ENCODE measurements around the gene POU2AF1.

DNA sequence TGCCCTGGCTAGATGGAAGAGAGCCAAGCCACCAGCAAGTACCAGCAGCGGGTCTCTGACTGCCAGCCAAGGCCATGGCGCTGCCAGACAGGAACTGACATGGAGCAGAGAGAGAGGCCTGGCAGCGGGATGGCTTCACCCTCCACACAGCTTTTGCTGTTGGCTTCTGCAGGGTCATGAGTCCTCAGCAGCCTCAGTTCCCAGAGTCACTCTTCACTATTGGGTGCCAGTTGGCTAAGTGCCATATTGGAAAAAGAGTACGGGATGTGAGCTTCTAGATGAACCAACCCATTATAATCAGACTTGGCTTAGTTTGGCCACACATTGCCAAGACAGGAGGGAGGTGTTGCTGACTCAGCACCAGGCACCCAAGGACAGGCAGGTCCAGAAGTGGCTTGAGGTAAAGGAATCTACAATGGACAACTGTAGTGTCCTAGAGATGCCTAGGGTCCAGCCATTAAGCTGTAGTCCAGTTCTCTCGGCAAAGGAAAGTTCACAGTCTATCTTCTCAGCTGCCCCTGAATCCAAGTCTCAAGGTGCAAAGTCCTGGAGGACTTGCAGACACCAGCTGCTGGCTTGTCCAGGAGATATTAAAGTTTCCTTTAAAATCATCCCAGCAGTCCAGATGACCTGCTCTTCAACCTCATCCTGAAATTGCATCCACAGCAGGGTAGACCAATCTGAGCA is 40.7 kb upstream of the POU2AF1 start:
- TF ChIP-seq POLR2AphosphoS5 (IDR thresholded peaks at IDR 0.05; ENCODE audit: borderline replicate concordance, low read depth, low read length) = no peak
- TF ChIP-seq EZH2 (IDR thresholded peaks at IDR 0.05) = no peak
